Psoas muscle (tissue), 8 donors: ENCODE measurements around the gene ACAA2. TPM values are rescaled to one million over a fixed set of nuclear protein-coding genes. Genes with fewer than 3 reads are reported as not detected.
A peak's percentile ranks its signal among the peaks of the same experiment; 100 is the strongest.

Experiments used
- ATAC-seq, 4 donors: fragments of 200-7000 bp; cut with Tn5 transposase; one replicate each; pipeline ENCODE4 v1.9.1; 2020; ENCODE audit warnings: moderate library complexity in 3 of 4, mild to moderate bottlenecking in 2 of 4
- DNase-seq, 2 donors: peaks; one replicate each; pipeline ENCODE4 v3.0.0-alpha.2; 2020
- H3K27ac ChIP-seq: fragments of 200-600 bp; one replicate; pipeline ENCODE4 v1.8.0; 2022
- H3K27me3 ChIP-seq, 3 donors: fragments of 200-600 bp in 1 of 3; one replicate each; pipeline versions ENCODE4 v1.6.1 to v1.8.0; 2013 to 2022; ENCODE audit warnings: low read length in 2 of 3, mild to moderate bottlenecking in 2 of 3, moderate library complexity in 1 of 3; ENCODE audit not compliant: insufficient read depth in 3 of 3
- H3K36me3 ChIP-seq, 2 donors: fragments of 200-600 bp in 1 of 2; one replicate each; pipeline versions ENCODE4 v1.6.1 to v1.8.0; 2013 to 2022; ENCODE audit warnings: low read depth in 1 of 2, mild to moderate bottlenecking in 1 of 2, moderate library complexity in 1 of 2; ENCODE audit not compliant: insufficient read depth in 1 of 2
- H3K4me1 ChIP-seq: fragments of 200-600 bp; one replicate; pipeline ENCODE4 v1.8.0; 2022
- H3K4me3 ChIP-seq: fragments of 200-600 bp; one replicate; pipeline ENCODE4 v1.8.0; 2022; ENCODE audit warnings: mild to moderate bottlenecking
- H3K9me3 ChIP-seq: fragments of 200-600 bp; one replicate; pipeline ENCODE4 v1.8.0; 2022
- WGBS, 3 donors: extraction: QIAGEN DNeasy Blood & Tissue Kit; methylation state at CpG; one replicate each; pipeline versions ENCODE4 v1.1.6 to v1.1.7; 2013; 5-methylcytosine and 5-hydroxymethylcytosine counted together
- intact Hi-C, 2 donors: fragments of 100-400 bp; cut with DNase I; formaldehyde crosslinking; loops; one replicate each; pipeline versions ENCODE4 v1.11.0 to v1.14.2; 2022
- polyA plus RNA-seq, 3 donors: library from polyadenylated mRNA; stranded (reverse); fragments of 200-250 nt; gene quantifications; one replicate each; pipeline ENCODE4 v1.2.3, GENCODE V29; 2013
- total RNA-seq, 4 donors: library from RNA; stranded (reverse); fragmentation: NEBNext Ultra II Directional in 2 of 4; extraction: Animal tissue kit (Norgen Biotek cat#: 25700) in 2 of 4; gene quantifications; one replicate each; pipeline versions ENCODE4 v1.2.1 to v1.2.4, GENCODE V29; 2021 to 2023
- TF ChIP-seq, protein P1 (sequence below): fragments of 200-600 bp; IDR thresholded peaks from one replicate; pipeline ENCODE4 v1.8.0; 2022; ENCODE audit warnings: antibody characterized with exemption
- donor health status: healthy with polysubstance abuse.
- donor health status: DM: no; HTN: no; CAD: no; lungs with moderate emphysema.
- donor health status: Bipolar disorder and iron deficiency.
- donor health status: healthy.
- donor health status: DM: yes; HTN: yes; CAD: no.
- donor health status: DM: no; HTN: no; CAD: no.
- donor health status: DM: no; HTN: no; CAD: no.
- donor health status: DM: yes; HTN: yes; CAD: no.

Gene ACAA2
- total and polyA plus RNA-seq, 7 donors, result 75.5 to 158 (median 95.4) TPM

DNA sequence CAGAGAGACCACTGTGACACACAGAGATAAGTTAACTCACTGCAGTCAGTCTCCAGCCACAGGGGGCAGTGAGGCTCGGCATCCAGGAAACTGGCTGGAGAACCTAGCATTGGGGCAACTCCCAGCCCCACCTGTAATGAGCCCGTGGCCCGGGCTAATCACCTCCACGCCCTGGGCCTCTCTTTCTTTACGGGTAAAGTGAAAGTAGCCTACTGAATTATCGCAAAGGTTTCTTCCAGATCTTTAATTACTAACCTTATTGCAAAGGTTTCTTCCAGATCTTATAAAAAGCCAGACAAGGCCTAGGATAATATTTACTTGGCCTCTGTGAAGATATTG, 45.7 kb upstream of the ACAA2 start:
- H3K9me3 ChIP-seq, result no peaks in the 10 kb centered on the region
- no peaks in the 10 kb centered on the region for H3K4me1 ChIP-seq
- H3K4me3 ChIP-seq, result no peak overlapping the region
- H3K36me3 ChIP-seq, result no peaks in the 10 kb centered on the region
- TF ChIP-seq, protein P1, sequence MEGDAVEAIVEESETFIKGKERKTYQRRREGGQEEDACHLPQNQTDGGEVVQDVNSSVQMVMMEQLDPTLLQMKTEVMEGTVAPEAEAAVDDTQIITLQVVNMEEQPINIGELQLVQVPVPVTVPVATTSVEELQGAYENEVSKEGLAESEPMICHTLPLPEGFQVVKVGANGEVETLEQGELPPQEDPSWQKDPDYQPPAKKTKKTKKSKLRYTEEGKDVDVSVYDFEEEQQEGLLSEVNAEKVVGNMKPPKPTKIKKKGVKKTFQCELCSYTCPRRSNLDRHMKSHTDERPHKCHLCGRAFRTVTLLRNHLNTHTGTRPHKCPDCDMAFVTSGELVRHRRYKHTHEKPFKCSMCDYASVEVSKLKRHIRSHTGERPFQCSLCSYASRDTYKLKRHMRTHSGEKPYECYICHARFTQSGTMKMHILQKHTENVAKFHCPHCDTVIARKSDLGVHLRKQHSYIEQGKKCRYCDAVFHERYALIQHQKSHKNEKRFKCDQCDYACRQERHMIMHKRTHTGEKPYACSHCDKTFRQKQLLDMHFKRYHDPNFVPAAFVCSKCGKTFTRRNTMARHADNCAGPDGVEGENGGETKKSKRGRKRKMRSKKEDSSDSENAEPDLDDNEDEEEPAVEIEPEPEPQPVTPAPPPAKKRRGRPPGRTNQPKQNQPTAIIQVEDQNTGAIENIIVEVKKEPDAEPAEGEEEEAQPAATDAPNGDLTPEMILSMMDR, result no peak
- ATAC-seq (peak in 3 of 4 donors; percentile 26 to 46 (median 30)), DNase-seq (no peak)
- H3K27ac ChIP-seq, result no peak overlapping the region
- intact Hi-C loops, result loop anchor here (2.0 to 10.0 kb wide), 3 partner anchors 296 to 1184 kb away; partner anchors contain the start of gene LIPG (in 1 of the 2)
- WGBS, 3 donors, result 63 to 66% (median 63%) methylated on average over 6 of the region's 6 CpGs
- no peaks in the 10 kb centered on the region for H3K27me3 ChIP-seq

DNA sequence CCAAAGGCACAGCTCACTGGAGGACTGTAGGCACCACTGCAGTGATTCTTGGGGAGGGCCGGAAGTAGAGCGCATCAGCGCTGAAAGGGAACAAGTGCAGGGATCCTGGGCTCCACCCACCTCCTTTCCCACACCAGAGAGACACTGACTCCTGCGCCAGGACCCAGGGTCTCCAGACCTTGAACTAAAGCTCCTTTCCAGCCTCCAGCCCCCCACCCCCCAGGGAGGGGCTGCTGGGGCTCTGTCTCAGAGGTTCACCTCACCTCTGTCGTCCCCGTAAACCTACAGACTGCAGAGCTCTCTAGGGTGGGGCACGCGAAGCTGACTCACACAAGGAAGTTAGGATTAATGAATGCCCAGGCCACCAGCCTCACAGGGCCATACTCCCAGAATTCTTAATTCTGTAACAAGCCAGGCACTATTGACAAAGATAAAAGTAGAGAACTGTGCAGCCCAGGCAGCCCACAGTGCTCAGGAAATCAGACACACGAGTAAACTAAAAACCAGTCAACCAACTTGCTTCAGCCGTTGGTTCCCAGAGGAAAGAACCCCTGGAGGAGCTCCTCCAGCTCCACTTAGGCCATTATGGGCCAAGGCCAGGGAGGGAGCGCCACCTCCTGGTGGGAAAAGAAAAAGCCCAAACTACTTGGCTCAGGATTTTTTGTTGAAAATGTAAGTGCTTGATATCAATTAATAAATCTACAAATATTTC, 45.1 kb upstream of the ACAA2 start:
- no peaks in the 10 kb centered on the region for H3K9me3 ChIP-seq
- H3K4me1 ChIP-seq, result no peaks in the 10 kb centered on the region
- TF ChIP-seq, protein P1, result peak; percentile 93
- ATAC-seq, result peak; percentile 69 to 77 (median 74)
- DNase-seq, result peak; percentile 52 to 73
- no peak overlapping the region for H3K4me3 ChIP-seq
- no peak overlapping the region for H3K27ac ChIP-seq
- no peaks in the 10 kb centered on the region for H3K36me3 ChIP-seq
- H3K27me3 ChIP-seq, result no peaks in the 10 kb centered on the region
- WGBS, 3 donors, result 53 to 64% (median 55%) methylated on average over 11 of the region's 11 CpGs
- intact Hi-C loops, result loop anchor here (1.0 to 10.0 kb wide), 4 partner anchors 296 to 1184 kb away; partner anchors contain the start of gene LIPG (in 1 of the 2)

DNA sequence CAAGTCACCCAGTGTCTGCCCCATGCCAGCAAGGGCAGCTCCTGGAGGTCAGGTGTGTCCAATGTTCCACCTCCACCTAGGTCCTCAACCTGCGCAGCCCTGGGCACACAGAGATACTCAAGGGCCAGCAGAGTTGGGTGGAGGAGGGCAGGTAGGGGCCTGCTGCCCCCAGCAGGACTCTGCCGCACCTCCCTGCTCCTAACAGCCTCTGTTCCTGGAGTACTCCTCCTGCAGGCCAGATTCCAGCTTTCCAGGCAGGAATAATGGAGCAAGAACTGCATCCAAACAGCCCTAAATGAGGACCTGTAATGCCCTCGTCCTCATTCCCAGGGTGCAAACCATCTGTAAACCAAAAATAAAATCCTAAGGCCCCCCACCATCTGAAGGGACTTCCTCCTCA, 44.4 kb upstream of the ACAA2 start:
- H3K9me3 ChIP-seq, result no peaks in the 10 kb centered on the region
- H3K27ac ChIP-seq, result no peak overlapping the region
- H3K36me3 ChIP-seq, result no peaks in the 10 kb centered on the region
- ATAC-seq (no peak), DNase-seq (no peak)
- no peaks in the 10 kb centered on the region for H3K27me3 ChIP-seq
- TF ChIP-seq, protein P1, result no peak
- H3K4me3 ChIP-seq, result no peak overlapping the region
- intact Hi-C loops, result loop anchor here (1.0 to 10.0 kb wide), 4 partner anchors 295 to 1183 kb away; partner anchors contain the start of gene LIPG (in 1 of the 2)
- no peaks in the 10 kb centered on the region for H3K4me1 ChIP-seq
- WGBS, 3 donors, result 87 to 95% (median 88%) methylated on average over 3 of the region's 3 CpGs

DNA sequence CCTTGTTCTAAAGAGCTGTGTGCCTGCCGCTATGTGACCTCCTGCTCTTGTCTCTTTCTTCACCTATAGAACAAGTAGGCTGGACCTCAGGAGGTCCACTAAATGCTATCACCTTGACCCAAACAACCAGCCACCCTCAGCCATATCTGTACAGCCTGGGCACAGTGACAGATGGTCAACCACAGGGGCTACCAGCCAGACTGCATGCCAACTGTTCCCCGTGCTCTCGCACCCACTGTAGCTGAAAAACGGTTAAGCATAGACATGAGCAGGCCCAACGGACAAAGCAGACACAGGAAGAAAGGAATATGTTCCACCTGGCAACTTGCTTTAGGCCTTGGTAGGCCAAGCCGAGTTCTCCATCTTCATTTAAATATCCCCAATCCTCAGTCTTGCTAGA, 43.2 kb upstream of the ACAA2 start:
- H3K36me3 ChIP-seq, result no peaks in the 10 kb centered on the region
- H3K4me3 ChIP-seq, result no peak overlapping the region
- no peak overlapping the region for H3K27ac ChIP-seq
- H3K27me3 ChIP-seq, result no peaks in the 10 kb centered on the region
- no peaks in the 10 kb centered on the region for H3K4me1 ChIP-seq
- intact Hi-C loops, result loop anchor here (5.0 to 10.0 kb wide), 2 partner anchors 344 to 1182 kb away; no protein-coding TSS in a partner anchor
- 80 to 86% (median 84%) methylated on average over 6 of the region's 6 CpGs for WGBS, 3 donors
- DNase-seq (no peak), ATAC-seq (no peak)
- TF ChIP-seq, protein P1, result no peak
- no peaks in the 10 kb centered on the region for H3K9me3 ChIP-seq
